Thoracic aorta (tissue), 2 donors: ENCODE data around the gene SLC25A51. TPM values are rescaled to one million over a fixed set of nuclear protein-coding genes. Genes with fewer than 3 reads are reported as not detected.

Experiments used
- ATAC-seq: fragments of 150-250 bp; one replicate; pipeline ENCODE4 v1.8.0; 2017; ENCODE audit warnings: low read depth; ENCODE audit not compliant: insufficient number of reproducible peaks, low FRiP score
- DNase-seq: peaks from one replicate; pipeline ENCODE4 v3.0.0-alpha.2; 2020; ENCODE audit warnings: low spot score
- H3K27ac ChIP-seq, 2 donors: fragments of 200-600 bp; sonication (generic); 1 replicate in 1 of 2; 2 replicates in 1 of 2; pipeline ENCODE4 v1.5.1; 2016; ENCODE audit warnings: mild to moderate bottlenecking in 2 of 2, moderate library complexity in 2 of 2
- H3K27me3 ChIP-seq: fragments of 200-600 bp; sonication (generic); replicated peaks from 2 replicates; pipeline ENCODE4 v1.6.0; 2016; ENCODE audit warnings: mild to moderate bottlenecking; ENCODE audit not compliant: insufficient read depth
- H3K36me3 ChIP-seq: fragments of 200-600 bp; sonication (generic); one replicate; pipeline ENCODE4 v1.5.1; 2016
- H3K4me1 ChIP-seq, 2 donors: fragments of 200-600 bp; sonication (generic); 1 replicate in 1 of 2; 2 replicates in 1 of 2; pipeline versions ENCODE4 v1.5.1 to v1.6.0; 2016; ENCODE audit warnings: low read depth in 2 of 2, mild to moderate bottlenecking in 1 of 2; ENCODE audit not compliant: control insufficient read depth in 1 of 2
- H3K4me3 ChIP-seq: fragments of 200-600 bp; sonication (generic); 2 replicates; pipeline ENCODE4 v1.5.1; 2016; ENCODE audit warnings: mild to moderate bottlenecking
- H3K9me3 ChIP-seq: fragments of 200-600 bp; sonication (generic); 2 replicates; pipeline ENCODE4 v1.5.1; 2016
- CTCF ChIP-seq: fragments of 200-600 bp; sonication (generic); IDR thresholded peaks from one replicate; pipeline ENCODE4 v1.5.1; 2019; ENCODE audit warnings: antibody characterized with exemption
- total RNA-seq, 2 donors: library from RNA; depleted of rRNA; stranded (reverse); fragments of >200 nt; gene quantifications; one replicate each; pipeline versions ENCODE4 v1.1.0 to v1.2.3, GENCODE V29; 2016

Gene SLC25A51
- total RNA-seq, 2 donors from 2014 or later = 29.9 to 39.1 TPM

GRCh38 chr9:37936965-37937364, 33.0 kb upstream of the SLC25A51 start:
- Histone ChIP-seq H3K4me1 (peaks cover 15 to 43% of the 10 kb centered on the region in 2 donors), H3K27ac (peak overlapping the region in 1 of 2 donors; percentile 15), H3K9me3 (no peaks in the 10 kb centered on the region), H3K36me3 (no peaks in the 10 kb centered on the region), H3K4me3 (no peak overlapping the region), H3K27me3 (no peaks in the 10 kb centered on the region)
- no peak for ATAC-seq
- no peak for TF ChIP-seq CTCF
- DNase-seq = no peak

- Histone ChIP-seq H3K27ac (no peak overlapping the region), H3K9me3 (no peaks in the 10 kb centered on the region), H3K4me3 (no peak overlapping the region), H3K36me3 (no peaks in the 10 kb centered on the region), H3K27me3 (no peaks in the 10 kb centered on the region), H3K4me1 (peaks cover 15 to 37% of the 10 kb centered on the region in 2 donors)
- DNase-seq = no peak
- TF ChIP-seq CTCF = no peak
- ATAC-seq = no peak
Observed at GRCh38 chr9:37936376-37936775, 32.4 kb upstream of the SLC25A51 start.

- DNase-seq (no peak), ATAC-seq (no peak)
- H3K27me3 ChIP-seq = no peaks in the 10 kb centered on the region
Observed at GRCh38 chr9:37935096-37935495, 31.2 kb upstream of the SLC25A51 start.

GRCh38 chr9:37931592-37931991, 27.7 kb upstream of the SLC25A51 start:
- Histone ChIP-seq H3K36me3 (no peaks in the 10 kb centered on the region), H3K27me3 (no peaks in the 10 kb centered on the region), H3K4me1 (peaks cover 0 to 29% of the 10 kb centered on the region in 2 donors), H3K4me3 (no peak overlapping the region), H3K9me3 (no peaks in the 10 kb centered on the region), H3K27ac (no peak overlapping the region)
- DNase-seq = no peak
- no peak for ATAC-seq
- no peak for TF ChIP-seq CTCF

More at GRCh38 chr9:37935096-37935495, 31.2 kb upstream of the SLC25A51 start:
- H3K36me3 ChIP-seq = no peaks in the 10 kb centered on the region
- no peak overlapping the region for H3K27ac ChIP-seq
- no peak overlapping the region for H3K4me3 ChIP-seq
- TF ChIP-seq CTCF = no peak
- H3K9me3 ChIP-seq = no peaks in the 10 kb centered on the region
- H3K4me1 ChIP-seq = peaks cover 15 to 37% of the 10 kb centered on the region in 2 donors

GRCh38 chr9:37929441-37929895, 25.5 kb upstream of the SLC25A51 start:
- Histone ChIP-seq H3K4me3 (no peak overlapping the region), H3K4me1 (peaks cover 3 to 42% of the 10 kb centered on the region in 2 donors), H3K27me3 (no peaks in the 10 kb centered on the region), H3K36me3 (no peaks in the 10 kb centered on the region), H3K27ac (no peak overlapping the region), H3K9me3 (no peaks in the 10 kb centered on the region)
- DNase-seq = no peak
- no peak for TF ChIP-seq CTCF
- ATAC-seq = no peak
